ENCODE results near the gene MACROD2.

- TF ChIP-seq EP300 (IDR thresholded peaks at IDR 0.05) (no peak), CTCF (IDR thresholded peaks at IDR 0.05) (no peak)
Measured at GRCh38 chr20:15612198-15612597, 1616.9 kb downstream of the MACROD2 start.

Data from tibial nerve (tissue), 4 donors.